22Rv1 (cell line): ENCODE data around the gene AFG3L2.

ENCODE experiments used
- ZFX ChIP-seq: fragments of 450-650 bp; IDR thresholded peaks from 2 replicates; pipeline ENCODE4 v1.6.1; 2017; ENCODE audit warnings: antibody characterized with exemption, borderline replicate concordance
- TF ChIP-seq, protein P1 (sequence below): fragments of 450-650 bp; IDR thresholded peaks from 2 replicates; pipeline ENCODE4 v1.5.1; 2017; ENCODE audit warnings: mild to moderate bottlenecking

DNA sequence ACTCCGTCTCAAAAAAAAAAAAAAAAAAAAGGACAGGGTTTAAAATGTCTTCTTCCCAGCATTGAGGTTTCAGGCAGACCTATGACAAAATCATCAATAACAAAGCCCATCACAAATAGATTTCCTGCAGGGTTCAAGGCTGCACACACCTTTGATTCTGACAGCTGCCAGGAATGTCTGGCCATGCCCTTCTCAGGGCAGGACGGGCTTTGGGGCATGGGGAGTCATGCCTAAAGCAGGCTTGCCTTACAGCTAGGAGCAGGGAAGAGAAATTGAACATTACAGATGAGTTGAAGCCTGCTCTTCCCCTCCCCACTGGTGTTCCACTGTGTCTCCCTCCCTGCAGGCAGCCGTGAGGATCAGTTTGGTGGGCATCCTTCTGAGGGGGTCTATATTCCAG lies 34.4 kb upstream of the AFG3L2 start:
- TF ChIP-seq, protein P1, sequence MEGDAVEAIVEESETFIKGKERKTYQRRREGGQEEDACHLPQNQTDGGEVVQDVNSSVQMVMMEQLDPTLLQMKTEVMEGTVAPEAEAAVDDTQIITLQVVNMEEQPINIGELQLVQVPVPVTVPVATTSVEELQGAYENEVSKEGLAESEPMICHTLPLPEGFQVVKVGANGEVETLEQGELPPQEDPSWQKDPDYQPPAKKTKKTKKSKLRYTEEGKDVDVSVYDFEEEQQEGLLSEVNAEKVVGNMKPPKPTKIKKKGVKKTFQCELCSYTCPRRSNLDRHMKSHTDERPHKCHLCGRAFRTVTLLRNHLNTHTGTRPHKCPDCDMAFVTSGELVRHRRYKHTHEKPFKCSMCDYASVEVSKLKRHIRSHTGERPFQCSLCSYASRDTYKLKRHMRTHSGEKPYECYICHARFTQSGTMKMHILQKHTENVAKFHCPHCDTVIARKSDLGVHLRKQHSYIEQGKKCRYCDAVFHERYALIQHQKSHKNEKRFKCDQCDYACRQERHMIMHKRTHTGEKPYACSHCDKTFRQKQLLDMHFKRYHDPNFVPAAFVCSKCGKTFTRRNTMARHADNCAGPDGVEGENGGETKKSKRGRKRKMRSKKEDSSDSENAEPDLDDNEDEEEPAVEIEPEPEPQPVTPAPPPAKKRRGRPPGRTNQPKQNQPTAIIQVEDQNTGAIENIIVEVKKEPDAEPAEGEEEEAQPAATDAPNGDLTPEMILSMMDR: no peak
- no peak for TF ChIP-seq ZFX
